HG03095 (cell line): ENCODE data around the gene HAPLN1.

ENCODE experiments used
- ATAC-seq: cut with Tn5 transposase; IDR thresholded peaks from one replicate; pipeline ENCODE4 v1.9.1; 2021; ENCODE audit warnings: moderate library complexity; ENCODE audit not compliant: unreplicated experiment

The HAPLN1 gene

GRCh38 chr5:83718936-83719495, 1.6 kb downstream of the HAPLN1 start:
- no peak for ATAC-seq

GRCh38 chr5:83718195-83718825, 2.3 kb downstream of the HAPLN1 start:
- ATAC-seq = peak; percentile 70

GRCh38 chr5:83715236-83716065, 5.2 kb downstream of the HAPLN1 start:
- ATAC-seq = no peak

GRCh38 chr5:83714810-83715209, 5.8 kb downstream of the HAPLN1 start:
- no peak for ATAC-seq

- ATAC-seq = peak; percentile 81
These were observed 8.6 kb downstream of the HAPLN1 start for GRCh38 chr5:83711982-83712601.

- no peak for ATAC-seq
These were observed 10.7 kb downstream of the HAPLN1 start for GRCh38 chr5:83709973-83710372.

- ATAC-seq = no peak
These were observed 12.5 kb downstream of the HAPLN1 start for GRCh38 chr5:83708170-83708569.

GRCh38 chr5:83703059-83703458, 17.6 kb downstream of the HAPLN1 start:
- no peak for ATAC-seq

- ATAC-seq = no peak
These were observed 18.8 kb downstream of the HAPLN1 start for GRCh38 chr5:83701886-83702285.

GRCh38 chr5:83689881-83690280, 30.8 kb downstream of the HAPLN1 start:
- ATAC-seq = no peak

GRCh38 chr5:83688281-83688680, 32.4 kb downstream of the HAPLN1 start:
- ATAC-seq = no peak

GRCh38 chr5:83687124-83687619, 33.5 kb downstream of the HAPLN1 start:
- no peak for ATAC-seq

- no peak for ATAC-seq
These were observed 34.4 kb downstream of the HAPLN1 start for GRCh38 chr5:83686251-83686650.

- no peak for ATAC-seq
These were observed 36.8 kb downstream of the HAPLN1 start for GRCh38 chr5:83683836-83684235.

GRCh38 chr5:83672646-83673045, 48.0 kb downstream of the HAPLN1 start:
- no peak for ATAC-seq

- ATAC-seq = no peak
These were observed 48.5 kb downstream of the HAPLN1 start for GRCh38 chr5:83672158-83672557.

GRCh38 chr5:83665631-83666030, 55.0 kb downstream of the HAPLN1 start:
- ATAC-seq = no peak

- ATAC-seq = no peak
These were observed 58.1 kb downstream of the HAPLN1 start for GRCh38 chr5:83662558-83662957.

- no peak for ATAC-seq
These were observed 62.7 kb downstream of the HAPLN1 start for GRCh38 chr5:83657807-83658525.

GRCh38 chr5:83654427-83654994, 66.1 kb downstream of the HAPLN1 start:
- ATAC-seq = peak; percentile 47
